ENCODE results near the gene FUT6.
"Not testable (repeated sequence)": the region's sequence is repeated elsewhere in the genome, so short reads cannot be mapped to it uniquely, and the experiment has no call there.

FUT6 gene

DNA sequence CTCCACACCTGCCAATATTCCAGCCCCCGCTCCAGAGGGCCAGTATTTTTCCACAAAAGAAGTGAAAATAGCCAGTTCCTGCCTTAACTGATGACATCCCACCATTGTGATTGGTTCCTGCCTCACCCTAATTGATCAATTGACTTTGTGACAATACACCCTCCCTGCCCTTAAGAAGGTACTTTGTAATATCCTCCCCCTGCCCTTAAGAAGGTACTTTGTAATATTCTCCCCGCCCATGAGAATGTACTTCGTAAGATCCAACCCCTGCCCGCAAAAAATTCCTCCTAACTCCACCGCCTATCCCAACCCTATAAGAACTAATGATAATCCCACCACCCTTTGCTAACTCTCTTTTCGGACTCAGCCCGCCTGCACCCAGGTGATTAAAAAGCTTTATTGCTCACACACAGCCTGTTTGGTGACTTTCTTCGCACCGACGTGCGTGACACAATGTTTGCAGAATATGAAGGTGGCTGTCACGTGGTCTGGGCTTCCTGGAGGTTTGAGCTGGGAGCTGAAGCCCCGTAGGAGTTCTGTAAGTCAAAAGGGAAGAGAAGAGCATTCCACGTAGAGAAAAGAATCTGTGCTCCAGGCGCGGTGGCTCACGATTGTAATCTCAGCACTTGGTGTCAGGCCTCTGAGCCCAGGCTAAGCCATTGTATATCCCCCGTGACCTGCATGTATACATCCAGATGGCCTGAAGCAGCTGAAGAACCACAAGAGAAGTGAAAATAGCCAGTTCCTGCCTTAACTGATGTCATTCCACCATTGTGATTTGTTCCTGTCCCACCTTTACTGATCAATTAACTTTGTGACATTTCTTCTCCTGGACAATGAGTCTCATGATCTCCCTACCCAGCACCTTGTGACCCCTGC is 17.9 kb upstream of the FUT6 start:
- no peak for DNase-seq

DNA sequence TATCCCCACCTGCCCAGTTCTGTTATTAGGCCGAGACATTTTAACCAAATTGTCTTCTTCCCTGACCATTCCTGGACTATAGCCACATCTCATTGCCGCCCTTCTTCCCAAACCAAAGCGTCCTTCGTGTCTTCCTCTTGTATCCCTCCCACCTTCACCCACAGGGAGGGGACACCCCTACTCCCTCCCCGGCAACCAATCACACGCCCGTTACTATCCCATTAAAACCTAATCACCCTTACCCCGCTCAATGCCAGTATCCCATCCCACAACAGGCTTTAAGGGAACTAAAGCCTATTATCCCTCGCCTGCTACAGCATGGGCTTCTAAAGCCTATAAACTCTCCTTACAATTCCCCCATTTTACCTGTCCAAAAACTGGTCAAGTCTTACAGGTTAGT is 15.6 kb upstream of the FUT6 start:
- DNase-seq: not testable (repeated sequence)

DNA sequence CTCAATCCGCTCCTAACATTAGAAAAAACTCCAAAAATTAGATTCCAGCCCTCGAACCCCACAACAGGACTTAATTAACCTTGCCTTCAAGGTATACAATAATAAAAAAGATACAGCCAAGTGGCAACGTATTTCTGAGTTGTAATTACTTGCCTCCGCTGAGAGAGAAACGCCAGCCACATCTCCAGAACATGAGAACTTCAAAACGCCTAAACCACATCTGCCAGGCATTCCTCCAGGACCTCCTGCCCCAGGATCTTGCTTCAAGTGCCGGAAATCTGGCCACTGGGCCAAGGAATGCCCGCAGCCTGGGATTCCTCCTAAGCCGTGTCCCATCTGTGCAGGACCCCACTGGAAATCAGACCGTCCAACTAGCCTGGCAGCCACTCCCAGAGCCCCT is 14.6 kb upstream of the FUT6 start:
- not testable (repeated sequence) for DNase-seq

DNA sequence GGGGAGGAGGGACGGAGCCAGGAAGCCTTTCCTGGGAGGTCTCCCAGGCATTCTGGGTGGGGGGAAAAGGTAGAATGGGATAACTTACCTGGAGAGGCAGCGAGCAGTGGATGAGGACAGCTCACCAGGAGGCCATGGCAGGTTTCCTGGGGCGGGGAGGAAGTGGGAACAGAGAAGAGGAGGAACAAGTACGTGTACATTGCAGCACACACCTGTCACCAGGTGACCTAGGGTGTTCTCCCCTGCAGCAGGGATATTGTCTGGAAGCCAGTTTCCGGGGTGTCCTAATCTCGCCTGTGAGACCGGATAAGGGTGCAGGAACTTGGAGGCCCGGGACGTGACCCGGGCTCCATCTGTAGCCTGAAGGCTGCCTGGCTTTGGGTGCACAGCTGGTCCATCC is 11.8 kb upstream of the FUT6 start, which contains the start of gene FUT3:
Gene FUT3 (minus strand): TSS at position 148 of the 400 bp plus-strand sequence.
- no peak for DNase-seq

DNA sequence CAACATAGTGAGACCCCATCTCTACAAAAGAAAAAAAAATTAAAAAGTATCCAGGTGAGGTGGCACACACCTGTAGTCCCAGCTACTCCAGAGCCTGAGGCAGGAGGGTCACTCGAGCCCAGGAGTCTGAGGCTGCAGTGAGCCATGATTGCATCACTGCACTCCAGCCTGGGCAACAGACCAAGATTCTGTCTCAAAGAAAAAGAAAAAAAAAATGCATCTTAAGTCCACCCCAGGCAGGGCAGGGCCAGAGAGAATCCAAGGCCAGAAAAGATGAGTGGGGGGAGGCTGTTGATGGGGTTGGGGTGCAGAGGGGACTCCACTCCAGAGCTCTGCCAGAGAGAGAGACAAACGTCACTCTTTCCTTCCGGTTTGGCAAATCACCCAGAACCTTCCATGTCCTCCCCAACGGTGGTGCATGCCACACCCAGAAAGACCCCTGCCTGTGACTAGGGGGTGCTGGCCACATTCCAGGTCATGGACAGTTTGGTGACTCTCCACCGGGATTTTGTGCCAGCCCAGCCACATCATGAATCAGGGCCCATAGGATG is 11.3 kb upstream of the FUT6 start:
- no peak for DNase-seq

DNA sequence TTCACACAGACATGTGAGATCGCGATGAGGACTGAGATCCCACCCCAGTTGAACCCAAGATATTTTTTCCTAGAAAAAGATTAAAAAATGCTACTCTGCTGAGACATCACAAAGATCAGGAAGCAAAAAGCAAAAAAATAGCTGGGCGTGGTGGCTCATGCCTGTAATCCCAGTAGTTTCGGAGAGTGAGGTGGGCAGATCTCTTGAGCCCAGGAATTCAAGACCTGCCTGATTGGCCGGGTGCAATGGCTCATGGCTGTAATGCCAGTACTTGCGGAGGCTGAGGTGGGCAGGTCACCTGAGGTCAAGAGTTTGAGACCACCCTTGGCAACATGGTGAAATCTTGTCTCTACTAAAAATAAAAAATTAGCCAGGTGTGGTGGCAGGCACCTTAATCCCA is 10.7 kb upstream of the FUT6 start:
- DNase-seq: no peak

DNA sequence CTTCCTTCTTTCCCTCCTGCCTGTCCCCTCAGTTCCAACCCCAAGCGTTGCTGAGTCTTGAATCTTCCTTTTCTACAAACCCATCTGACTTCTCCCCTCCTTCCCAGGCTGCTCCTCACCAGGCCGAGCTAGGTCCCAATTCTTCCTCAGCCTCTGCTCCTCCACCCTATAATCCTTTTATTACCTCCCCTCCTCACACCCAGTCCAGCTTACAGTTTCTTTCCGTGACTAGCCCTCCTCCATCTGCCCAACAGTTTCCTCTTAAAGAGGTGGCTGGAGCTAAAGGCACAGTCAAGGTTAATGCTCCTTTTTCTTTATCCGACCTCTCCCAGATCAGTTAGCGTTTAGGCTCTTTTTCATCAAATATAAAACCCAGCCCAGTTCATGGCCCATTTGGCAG is 9.1 kb upstream of the FUT6 start:
- not testable (repeated sequence) for DNase-seq

DNA sequence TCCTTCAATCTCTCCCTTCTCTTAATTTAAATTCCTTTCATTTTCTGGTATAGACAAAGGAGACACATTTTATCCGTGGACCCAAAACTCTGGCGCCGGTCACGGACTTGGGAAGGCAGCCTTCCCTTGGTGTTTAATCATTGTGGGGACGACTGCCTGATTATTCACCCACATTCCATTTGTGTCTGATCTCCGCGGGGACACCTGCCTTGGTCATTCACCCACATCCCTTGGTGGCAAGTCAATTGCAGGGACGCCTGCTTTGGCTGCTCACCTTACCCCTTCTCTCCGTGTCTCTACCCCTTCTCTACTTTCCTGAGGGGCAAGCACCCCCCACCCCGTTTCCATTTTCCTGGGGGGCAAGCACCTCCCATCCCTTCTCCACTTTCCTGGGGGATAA is 8.3 kb upstream of the FUT6 start:
- not testable (repeated sequence) for DNase-seq

DNA sequence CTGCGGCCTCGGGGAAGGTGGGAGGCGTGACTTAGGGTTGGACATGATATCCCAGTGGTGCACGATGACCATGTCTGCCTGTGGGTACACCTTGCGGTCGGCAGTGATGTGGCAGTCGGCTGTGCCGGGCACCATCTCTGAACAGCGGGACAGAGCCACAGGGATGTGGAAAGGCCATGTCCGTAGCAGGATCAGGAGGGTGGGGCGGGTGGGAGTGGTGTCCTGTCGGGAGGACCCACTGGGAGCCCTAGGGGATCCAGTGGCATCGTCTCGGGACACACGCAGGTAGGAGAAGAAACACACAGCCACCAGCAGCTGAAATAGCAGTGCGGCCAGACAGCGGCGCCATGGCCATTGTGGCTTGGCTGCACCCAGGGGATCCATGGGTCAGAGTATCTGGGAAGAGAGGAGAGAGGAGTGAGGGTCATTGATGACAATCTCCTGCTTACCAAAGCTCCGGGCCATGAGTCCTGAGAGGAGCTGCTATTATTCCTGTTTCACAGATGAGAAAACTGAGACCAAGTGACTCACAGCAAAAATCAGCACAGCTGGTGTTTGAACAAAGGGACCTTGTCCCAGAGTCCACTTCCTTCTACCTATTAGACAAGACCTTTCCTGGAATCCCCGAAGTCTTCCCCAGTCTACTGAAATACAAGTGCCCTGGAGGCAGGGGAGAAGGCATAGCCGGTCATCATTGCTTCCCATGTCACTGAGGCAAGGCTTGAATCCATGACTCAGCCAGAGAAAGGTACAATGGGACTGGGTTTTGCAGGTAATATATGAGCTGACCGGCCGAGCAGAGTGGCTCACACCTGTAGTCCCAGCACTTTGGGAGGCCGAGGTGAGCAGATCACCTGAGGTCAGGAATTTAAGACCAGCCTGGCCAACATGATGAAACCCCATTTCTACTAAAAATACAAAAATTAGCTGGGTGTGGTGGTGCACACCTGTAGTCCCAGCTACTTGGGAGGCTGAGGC is 5.2 kb upstream of the FUT6 start:
- DNase-seq: no peak

DNA sequence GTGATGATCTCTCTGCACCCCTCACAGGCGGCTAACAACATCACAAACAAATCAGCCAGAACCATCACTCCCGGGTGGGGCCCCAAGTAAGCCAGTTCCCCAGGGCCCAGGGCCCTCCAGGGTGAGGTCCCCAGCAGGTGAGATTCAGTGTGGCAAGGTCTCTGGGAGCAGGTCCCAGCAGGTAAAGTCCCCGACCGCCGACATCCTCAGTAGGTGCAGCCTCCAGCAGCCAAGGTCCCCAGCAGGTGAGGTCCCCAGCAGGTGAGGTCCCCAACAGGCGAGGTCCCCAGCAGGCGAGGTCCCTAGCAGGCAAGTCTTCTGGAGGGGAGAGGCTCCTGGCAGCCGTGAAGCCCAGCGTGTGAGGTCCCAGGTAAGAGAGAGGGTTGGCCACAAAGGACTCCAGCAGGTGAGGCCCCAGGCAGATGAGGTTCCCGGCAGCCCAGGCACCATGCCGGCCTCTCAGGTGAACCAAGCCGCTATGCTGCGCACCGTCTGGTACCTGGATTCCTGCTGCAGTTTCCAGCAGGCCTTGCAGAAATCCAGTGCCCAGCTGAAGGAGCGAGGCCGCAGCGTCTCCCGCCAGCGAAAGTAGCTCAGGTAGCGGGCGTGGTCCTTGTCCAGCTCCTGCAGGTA is 3.9 kb upstream of the FUT6 start:
- no peak for DNase-seq

DNA sequence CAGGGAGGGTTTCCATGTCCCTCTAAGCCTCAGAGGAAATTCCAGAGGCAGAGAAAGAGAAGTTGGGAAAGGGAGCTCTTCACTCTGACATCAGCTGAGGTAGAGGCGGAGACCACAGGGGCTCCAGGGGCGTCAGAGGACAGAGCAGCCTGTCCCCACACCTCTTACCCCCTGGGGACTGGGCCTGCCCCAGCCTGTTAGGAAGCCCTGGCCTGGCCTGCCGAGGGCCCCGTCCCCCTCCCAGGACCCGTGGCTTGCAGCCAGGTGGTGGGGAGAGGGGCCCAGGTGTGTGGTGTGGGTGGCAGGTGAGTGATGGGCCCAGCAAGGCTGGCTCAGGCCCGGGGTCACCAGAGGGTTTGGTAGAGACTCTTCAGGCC is 2.2 kb upstream of the FUT6 start:
- DNase-seq: not testable (repeated sequence)

DNA sequence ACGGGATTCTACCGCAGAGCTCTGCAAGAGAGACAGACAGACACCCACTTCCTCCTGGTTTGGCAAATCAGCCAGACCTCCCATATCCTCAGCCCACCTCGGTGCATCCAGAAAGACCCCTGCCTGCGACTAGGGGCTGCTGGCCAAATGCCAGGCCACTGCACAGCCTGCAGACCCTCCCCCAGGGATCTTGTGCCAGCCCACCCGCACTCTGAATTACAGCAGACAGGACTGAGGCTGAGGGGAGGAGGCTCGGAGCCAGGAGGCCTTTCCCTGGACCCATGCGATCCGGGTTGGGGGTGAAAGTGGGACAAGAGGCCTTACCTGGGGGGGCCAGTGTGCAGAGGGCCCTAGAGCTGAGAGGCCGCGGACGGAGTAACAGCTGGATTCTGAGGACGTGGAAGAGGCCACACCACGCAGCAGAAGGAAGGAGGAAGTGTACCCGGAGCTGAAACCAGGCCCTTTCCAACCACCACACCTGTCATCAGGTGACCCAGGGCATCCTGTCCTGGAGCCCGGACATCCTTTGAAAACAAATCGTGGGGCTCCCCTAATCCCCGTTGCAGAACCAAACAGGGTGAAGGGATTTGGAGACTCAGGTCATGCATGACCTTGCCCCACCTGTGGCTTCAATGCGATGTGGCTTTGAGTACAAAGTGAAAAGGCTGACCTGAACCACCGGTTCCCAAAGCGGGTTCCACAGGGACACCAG is 993 bp downstream of the FUT6 start:
- DNase-seq: no peak

DNA sequence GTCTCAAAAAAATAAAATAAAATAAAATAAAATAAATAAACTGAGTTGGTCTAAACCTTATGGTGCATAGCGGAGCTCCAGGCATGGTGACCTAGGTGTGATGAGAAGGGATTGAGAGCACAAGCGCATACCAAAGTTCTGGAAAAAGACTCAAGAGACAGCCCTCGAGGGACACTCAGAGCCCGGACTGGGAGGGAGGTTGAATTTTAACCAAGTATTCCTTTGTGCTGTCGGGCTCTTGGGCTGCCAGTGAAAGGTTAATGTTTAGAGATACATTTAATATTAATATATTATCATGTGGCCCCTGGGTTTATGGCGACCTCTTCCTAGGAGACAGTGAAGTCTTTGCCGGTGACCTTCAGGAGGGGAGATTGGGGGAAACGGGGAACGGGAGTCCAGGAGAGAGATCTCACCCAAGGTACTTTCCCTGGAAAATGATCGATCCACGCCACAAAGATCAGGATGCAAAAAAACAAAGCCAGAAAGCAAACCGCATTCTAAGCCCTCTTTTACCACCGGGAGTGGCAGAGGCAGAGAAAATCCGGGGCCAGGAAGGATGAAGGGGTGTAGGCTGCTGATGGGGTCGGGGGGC is 1.6 kb downstream of the FUT6 start:
- DNase-seq: no peak

DNA sequence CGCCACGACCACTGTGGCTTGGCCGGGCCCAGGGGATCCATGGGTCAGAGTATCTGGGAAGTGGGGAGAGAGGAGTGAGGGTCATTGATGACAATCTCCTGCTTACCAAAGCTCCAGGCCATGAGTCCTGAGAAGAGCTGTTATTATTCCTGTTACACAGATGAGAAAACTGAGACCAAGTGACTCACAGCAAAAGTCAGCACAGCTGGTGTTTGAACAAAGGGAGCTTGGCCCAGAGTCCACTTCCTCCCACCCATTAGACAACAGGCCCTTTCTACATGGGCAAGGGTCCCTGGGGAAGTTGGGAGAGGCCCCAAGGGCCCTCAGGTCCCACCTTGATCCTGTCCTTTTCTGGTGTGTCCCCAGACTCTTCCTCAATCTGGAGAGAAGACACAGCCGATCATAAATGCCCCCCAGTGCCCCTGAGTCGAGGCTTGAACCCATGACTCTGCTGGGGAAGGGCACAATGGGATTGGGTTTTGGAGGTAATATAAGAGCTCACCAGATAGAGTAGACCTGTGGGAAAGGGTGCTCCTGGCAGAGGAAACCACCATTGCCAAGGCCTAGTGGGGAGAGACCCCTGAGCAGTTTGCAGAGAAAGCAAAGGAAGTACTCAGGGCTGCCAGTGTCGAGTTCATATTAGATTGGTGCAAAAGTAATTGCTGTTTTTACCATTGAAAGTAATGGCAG is 6.8 kb downstream of the FUT6 start:
- DNase-seq: no peak

DNA sequence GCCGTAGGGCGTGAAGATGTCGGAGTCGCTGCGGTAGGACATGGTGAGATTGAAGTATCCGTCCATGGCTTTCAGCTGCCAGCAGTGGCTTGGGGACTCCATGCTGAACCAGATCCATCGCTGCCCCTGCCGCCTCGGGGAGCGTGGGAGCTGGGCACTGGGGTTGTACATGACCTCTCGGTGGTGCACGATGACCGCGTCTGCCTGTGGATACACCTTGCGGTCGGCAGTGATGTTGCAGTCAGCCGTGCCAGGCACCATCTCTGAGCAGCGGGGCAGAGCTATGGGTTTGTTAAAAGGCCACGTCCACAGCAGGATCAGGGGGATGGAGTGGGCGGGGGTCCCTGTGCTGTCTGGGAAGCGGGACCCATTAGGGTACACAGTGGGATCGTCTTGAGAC is 7.4 kb downstream of the FUT6 start:
- no peak for DNase-seq

DNA sequence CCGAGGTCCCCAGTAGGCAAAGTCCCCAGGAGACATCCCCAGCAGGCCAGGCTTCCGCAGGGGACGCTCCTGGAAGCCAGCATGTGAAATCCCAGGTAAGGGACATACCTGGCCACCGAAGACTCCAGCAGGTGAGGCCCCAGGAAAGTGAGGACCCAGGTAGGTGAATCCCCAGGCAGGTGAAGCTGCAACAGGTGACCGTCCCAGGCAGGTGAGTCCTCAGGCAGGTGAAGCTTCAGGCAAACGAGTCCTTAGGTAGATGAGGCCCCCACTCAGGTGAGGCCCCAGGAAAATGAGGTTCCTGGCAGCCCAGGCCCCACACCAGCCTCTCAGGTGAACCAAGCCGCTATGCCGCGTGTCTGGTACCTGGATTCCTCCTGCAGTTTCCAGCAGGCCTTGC is 8.3 kb downstream of the FUT6 start:
- DNase-seq: no peak

DNA sequence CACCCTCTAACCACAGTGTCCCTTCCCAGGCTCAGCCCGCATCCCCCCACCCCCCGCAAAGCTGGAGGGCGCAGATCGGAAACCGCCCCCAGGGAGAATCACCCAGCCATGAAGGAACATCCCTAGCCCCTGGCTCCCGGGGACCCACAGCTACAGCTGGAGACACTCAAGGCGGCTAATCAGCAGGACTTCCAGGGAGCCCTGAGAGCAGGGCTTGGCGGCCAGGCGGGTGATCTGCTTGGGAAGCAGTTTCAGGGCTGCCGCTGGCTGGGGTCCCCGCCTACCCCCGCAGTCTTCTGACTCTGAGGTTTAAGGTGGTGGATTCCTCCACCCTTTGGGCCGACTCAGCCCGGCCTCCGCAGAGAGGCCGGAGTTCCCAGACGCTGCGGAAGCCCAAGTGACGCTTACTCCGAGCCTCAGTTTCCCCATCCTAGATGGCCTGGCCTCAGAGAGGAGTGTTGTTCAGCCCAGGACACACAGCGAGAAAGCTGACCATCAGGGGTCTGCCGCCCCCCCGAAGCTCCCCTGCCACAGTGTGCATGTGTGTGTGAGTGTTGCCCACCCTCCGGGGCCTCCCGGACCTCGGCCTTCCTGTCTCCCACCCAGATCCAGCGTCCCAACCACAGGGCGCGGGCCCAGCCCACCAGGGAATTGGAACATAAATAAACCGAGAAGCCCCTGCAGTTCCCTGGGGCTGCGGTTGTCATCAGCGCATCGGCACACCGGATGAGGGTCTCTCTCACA is 9.8 kb downstream of the FUT6 start:
- DNase-seq: no peak

DNA sequence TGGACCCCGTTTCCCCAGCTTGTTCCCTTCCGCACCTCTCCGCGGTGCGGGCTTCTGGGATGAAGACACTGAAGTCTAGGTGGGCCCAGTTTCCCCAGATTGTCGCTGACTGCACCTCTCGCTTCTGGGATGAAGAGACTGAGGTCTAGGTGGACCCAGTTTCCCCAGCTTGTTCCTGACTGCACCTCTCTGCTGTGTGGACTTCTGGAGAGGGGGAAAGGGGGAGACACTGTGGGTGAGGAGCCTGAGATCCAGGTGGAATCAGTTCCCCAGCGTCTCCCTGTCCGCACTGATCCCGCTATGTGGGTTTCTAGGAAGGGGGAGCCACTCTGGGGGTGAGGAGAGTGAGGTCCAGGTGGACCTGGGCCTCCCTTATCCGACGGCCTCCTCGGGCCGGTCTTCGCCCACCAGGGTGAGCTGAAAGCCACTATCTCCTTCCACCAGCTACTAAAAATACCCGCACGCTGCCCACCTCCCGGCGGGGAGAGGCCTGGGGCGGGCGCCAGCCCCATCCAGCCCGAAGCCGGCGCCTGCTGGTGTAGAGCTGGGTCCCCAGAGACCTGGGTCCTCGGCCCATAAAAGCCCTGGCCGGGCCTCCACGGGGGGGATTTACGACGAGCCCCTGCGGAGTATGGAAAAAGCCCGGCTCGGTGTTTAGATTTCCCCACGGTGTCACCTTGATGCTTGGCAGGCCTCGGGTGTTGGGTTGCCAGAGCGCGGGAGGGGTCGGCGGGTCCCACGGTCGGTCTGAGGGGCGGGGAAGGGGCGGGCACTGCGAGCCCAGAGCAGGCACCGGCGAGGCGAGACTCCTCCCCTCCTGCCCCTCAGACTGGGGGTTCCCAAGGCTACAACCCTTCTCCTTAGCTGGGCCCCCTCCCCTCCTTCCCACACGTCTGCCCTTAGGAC is 10.6 kb downstream of the FUT6 start:
- peak; percentile 57 for DNase-seq

DNA sequence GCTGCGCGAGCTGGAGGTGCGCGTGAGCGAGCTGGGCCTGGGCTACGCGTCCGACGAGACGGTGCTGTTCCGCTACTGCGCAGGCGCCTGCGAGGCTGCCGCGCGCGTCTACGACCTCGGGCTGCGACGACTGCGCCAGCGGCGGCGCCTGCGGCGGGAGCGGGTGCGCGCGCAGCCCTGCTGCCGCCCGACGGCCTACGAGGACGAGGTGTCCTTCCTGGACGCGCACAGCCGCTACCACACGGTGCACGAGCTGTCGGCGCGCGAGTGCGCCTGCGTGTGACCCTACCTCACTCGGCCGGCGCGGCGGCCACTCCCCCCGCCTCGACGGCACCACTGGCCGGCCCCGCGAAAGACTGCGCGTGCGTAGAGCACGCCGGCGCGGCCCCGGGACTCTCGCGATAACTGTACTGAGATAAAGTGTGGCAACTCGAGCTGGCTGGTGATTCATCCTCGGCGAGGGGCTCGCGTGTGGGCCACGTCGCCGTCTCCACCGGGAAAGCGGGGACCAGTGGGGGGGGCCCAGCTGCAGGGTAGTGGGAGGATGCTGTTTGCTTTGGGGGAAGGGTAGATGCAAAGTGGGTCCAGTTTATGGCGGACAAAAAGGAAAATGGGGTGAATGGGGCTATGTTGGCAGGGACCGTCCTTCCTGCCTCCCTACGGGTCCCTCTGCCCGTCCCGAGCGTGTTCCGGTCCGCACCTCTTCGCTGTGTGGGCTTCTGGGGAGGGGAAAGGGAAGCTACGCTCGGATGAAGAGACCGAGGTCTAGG is 11.4 kb downstream of the FUT6 start:
- peak; percentile 91 for DNase-seq
